ENCODE data around the gene MUC6. TPM values are rescaled to one million over a fixed set of nuclear protein-coding genes. Genes with fewer than 3 reads are reported as not detected.

MUC6 gene
- total RNA-seq, 1 donor from 2014 or later = not detected

GRCh38 chr11:1038361-1038760 lies 1.8 kb upstream of the MUC6 start:
- Histone ChIP-seq H3K27me3 (ENCODE audit: control insufficient read depth, insufficient read depth, low read length) (peaks cover 2% of the 10 kb centered on the region), H3K36me3 (ENCODE audit: control insufficient read depth, insufficient read depth, low read length) (no peaks in the 10 kb centered on the region), H3K4me3 (ENCODE audit: low read depth, low read length) (no peak overlapping the region)
- DNase-seq (ENCODE audit: low read depth) (no peak), FAIRE-seq (no peak)
- TF ChIP-seq, protein P1, sequence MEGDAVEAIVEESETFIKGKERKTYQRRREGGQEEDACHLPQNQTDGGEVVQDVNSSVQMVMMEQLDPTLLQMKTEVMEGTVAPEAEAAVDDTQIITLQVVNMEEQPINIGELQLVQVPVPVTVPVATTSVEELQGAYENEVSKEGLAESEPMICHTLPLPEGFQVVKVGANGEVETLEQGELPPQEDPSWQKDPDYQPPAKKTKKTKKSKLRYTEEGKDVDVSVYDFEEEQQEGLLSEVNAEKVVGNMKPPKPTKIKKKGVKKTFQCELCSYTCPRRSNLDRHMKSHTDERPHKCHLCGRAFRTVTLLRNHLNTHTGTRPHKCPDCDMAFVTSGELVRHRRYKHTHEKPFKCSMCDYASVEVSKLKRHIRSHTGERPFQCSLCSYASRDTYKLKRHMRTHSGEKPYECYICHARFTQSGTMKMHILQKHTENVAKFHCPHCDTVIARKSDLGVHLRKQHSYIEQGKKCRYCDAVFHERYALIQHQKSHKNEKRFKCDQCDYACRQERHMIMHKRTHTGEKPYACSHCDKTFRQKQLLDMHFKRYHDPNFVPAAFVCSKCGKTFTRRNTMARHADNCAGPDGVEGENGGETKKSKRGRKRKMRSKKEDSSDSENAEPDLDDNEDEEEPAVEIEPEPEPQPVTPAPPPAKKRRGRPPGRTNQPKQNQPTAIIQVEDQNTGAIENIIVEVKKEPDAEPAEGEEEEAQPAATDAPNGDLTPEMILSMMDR (IDR thresholded peaks at IDR 0.05; ENCODE audit: insufficient read depth, low read length, severe bottlenecking) = no peak

DNA sequence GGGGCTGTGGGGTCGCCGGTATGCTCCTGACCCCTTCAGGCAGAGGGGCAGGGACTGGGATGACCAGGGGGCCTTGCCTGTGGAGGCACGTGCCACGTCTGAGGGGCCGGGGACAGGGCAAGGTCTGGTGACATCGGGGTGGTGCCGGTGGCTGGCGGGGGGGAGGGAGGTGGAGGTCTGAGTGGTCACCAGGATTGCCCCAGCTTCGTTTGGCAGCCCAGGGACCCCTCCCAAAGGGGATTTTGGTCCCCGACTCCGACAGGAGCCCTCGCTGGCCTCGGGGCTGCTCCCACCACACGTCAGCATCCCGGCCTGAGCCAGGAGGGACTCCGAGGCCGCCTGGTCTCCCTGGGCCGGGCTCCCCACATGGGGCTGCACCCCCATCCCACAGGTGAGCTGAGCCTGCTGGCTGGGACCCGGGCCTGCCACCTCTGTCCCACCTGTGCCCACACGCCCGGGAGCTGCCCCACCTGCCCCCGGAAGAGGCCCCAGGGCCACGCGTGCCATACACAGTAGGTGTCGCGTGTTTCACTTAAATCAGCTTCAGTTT lies 1.1 kb upstream of the MUC6 start:
- H3K27me3 ChIP-seq (ENCODE audit: control insufficient read depth, insufficient read depth, low read length) = peaks cover 2% of the 10 kb centered on the region
- TF ChIP-seq, protein P1 (IDR thresholded peaks at IDR 0.05; ENCODE audit: insufficient read depth, low read length, severe bottlenecking) = no peak
- no peak overlapping the region for H3K4me3 ChIP-seq (ENCODE audit: low read depth, low read length)
- DNase-seq (ENCODE audit: low read depth) = no peak
- no peaks in the 10 kb centered on the region for H3K36me3 ChIP-seq (ENCODE audit: control insufficient read depth, insufficient read depth, low read length)
- no peak for FAIRE-seq

DNA sequence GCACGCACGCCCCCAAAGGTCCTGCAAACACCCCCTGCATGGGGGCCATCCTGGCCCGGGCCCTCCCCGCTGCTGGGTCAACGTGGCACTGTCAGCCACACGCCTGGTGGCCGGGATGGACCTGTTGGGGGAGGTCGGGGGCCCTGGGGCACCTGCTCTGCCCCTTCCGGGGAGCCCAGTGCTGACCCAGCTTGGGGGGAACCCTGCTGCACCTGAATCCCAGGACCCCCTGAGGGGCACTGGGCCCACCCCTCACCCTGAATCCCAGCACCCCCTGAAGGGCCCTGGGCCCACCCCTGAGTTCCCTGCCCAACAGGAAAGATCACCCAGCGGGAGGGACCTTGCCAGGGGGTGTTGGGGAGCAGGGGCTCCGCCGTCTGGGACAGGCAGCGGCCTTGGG lies 413 bp upstream of the MUC6 start:
- H3K36me3 ChIP-seq (ENCODE audit: control insufficient read depth, insufficient read depth, low read length) = no peaks in the 10 kb centered on the region
- FAIRE-seq = no peak

DNA sequence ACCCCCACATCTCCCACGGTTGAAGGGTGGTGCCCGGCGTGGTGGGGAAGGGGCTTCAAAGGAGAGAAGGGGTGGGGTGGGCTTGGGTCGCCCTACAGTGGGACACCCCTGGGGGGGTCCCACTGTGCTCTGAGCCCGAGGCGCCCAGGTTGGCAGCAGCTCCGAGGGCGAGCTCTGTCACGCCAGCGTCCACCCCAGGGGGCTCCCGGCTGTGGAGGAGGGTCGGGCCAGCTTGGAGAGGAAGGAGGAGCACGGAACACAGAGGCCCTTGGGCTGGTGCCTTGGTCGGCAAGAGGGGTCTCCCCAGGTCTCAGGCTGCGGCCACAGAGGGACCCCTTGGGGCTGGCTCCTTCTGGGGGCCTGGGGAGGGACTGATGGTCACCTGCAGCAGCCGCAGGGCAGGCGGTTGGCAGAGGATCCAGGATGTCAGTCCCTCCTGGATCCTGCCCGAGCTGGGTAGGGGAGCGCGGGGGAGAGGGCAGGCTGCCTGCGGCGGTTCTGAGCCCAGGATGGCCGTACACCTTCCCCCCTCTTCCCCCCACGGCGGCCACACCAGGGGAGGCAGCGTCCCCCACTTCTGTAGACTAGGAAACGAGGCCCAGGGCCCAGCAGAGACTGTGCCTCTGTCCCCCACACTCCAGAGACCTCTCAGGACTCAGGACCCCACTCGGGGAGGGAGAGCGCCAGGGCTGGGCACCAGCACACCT lies 788 bp downstream of the MUC6 start:
- no peak for FAIRE-seq
- DNase-seq (ENCODE audit: low read depth) = no peak
- no peak overlapping the region for H3K4me3 ChIP-seq (ENCODE audit: low read depth, low read length)
- no peaks in the 10 kb centered on the region for H3K36me3 ChIP-seq (ENCODE audit: control insufficient read depth, insufficient read depth, low read length)
- no peaks in the 10 kb centered on the region for H3K27me3 ChIP-seq (ENCODE audit: control insufficient read depth, insufficient read depth, low read length)
- TF ChIP-seq, protein P1 (IDR thresholded peaks at IDR 0.05; ENCODE audit: insufficient read depth, low read length, severe bottlenecking) = no peak

More for the DNA sequence above, 413 bp upstream of the MUC6 start:
- H3K4me3 ChIP-seq (ENCODE audit: low read depth, low read length) = no peak overlapping the region
- no peak for DNase-seq (ENCODE audit: low read depth)
- TF ChIP-seq, protein P1 (IDR thresholded peaks at IDR 0.05; ENCODE audit: insufficient read depth, low read length, severe bottlenecking) = no peak
- peaks cover 1% of the 10 kb centered on the region for H3K27me3 ChIP-seq (ENCODE audit: control insufficient read depth, insufficient read depth, low read length)

- Histone ChIP-seq H3K4me3 (ENCODE audit: low read depth, low read length) (no peak overlapping the region), H3K36me3 (ENCODE audit: control insufficient read depth, insufficient read depth, low read length) (no peaks in the 10 kb centered on the region), H3K27me3 (ENCODE audit: control insufficient read depth, insufficient read depth, low read length) (no peaks in the 10 kb centered on the region)
- DNase-seq (ENCODE audit: low read depth) (no peak), FAIRE-seq (no peak)
- TF ChIP-seq, protein P1 (IDR thresholded peaks at IDR 0.05; ENCODE audit: insufficient read depth, low read length, severe bottlenecking) = no peak
Measured at GRCh38 chr11:1034456-1035295, 1.8 kb downstream of the MUC6 start.

Measured in bronchial epithelial cell (primary cell).